Chondrocyte (in vitro differentiated cells): Measurements from ENCODE around the gene TNFRSF11A. TPM values are rescaled to one million over a fixed set of nuclear protein-coding genes. Genes with fewer than 3 reads are reported as not detected.

Experiments
- DNase-seq: peaks from one replicate; pipeline ENCODE4 v3.0.0; 2021; ENCODE audit warnings: mixed read lengths, low spot score
- H3K27ac Mint-ChIP-seq: one replicate; pipeline ENCODE4 v1.8.0; 2021; ENCODE audit warnings: mild to moderate bottlenecking, moderate library complexity, mixed read lengths; ENCODE audit not compliant: unreplicated experiment
- H3K27me3 Mint-ChIP-seq: 2 replicates; pipeline ENCODE4 v1.8.0; 2021; ENCODE audit warnings: low read depth, mixed read lengths
- H3K36me3 Mint-ChIP-seq: 2 replicates; pipeline ENCODE4 v1.8.0; 2021; ENCODE audit warnings: low read depth, mixed read lengths
- H3K4me1 Mint-ChIP-seq: 2 replicates; pipeline ENCODE4 v1.8.0; 2021; ENCODE audit warnings: low read depth, mild to moderate bottlenecking, mixed read lengths
- H3K4me3 Mint-ChIP-seq: one replicate; pipeline ENCODE4 v1.8.0; 2021; ENCODE audit warnings: mild to moderate bottlenecking, moderate library complexity, mixed read lengths; ENCODE audit not compliant: unreplicated experiment
- H3K9me3 Mint-ChIP-seq: 2 replicates; pipeline ENCODE4 v1.8.0; 2021; ENCODE audit warnings: low read depth, mixed read lengths
- CTCF ChIP-seq: fragments of 200-600 bp; sonication (generic); IDR thresholded peaks from 2 replicates; pipeline ENCODE4 v1.5.0; 2021; ENCODE audit warnings: antibody characterized with exemption, mild to moderate bottlenecking, moderate library complexity
- total RNA-seq: library from RNA; stranded (reverse); gene quantifications from 3 replicates; pipeline ENCODE4 v1.2.1, GENCODE V29; 2021

TNFRSF11A gene
- total RNA-seq, 1 donor from 2014 or later: 0.22 TPM

- H3K9me3 Mint-ChIP-seq: no peaks in the 10 kb centered on the region
- no peak overlapping the region for H3K4me3 Mint-ChIP-seq
- peaks cover 6% of the 10 kb centered on the region for H3K27me3 Mint-ChIP-seq
- TF ChIP-seq CTCF: no peak
- H3K27ac Mint-ChIP-seq: no peak overlapping the region
- H3K4me1 Mint-ChIP-seq: peaks cover 8% of the 10 kb centered on the region
- H3K36me3 Mint-ChIP-seq: no peaks in the 10 kb centered on the region
- DNase-seq: no peak
These were observed 110.4 kb downstream of the TNFRSF11A start for GRCh38 chr18:62435435-62436031.

- Mint-ChIP-seq H3K4me1 (peaks cover 8% of the 10 kb centered on the region), H3K36me3 (no peaks in the 10 kb centered on the region), H3K4me3 (no peak overlapping the region), H3K27ac (no peak overlapping the region), H3K27me3 (peaks cover 6% of the 10 kb centered on the region), H3K9me3 (no peaks in the 10 kb centered on the region)
- DNase-seq: no peak
- TF ChIP-seq CTCF: no peak
These were observed 111.6 kb downstream of the TNFRSF11A start for GRCh38 chr18:62436636-62437234.

GRCh38 chr18:62437235-62438017 lies 112.3 kb downstream of the TNFRSF11A start:
- H3K36me3 Mint-ChIP-seq: no peaks in the 10 kb centered on the region
- H3K27ac Mint-ChIP-seq: peak overlapping the region; percentile 74
- no peak overlapping the region for H3K4me3 Mint-ChIP-seq
- H3K27me3 Mint-ChIP-seq: peaks cover 6% of the 10 kb centered on the region
- no peaks in the 10 kb centered on the region for H3K9me3 Mint-ChIP-seq
- no peak for DNase-seq
- H3K4me1 Mint-ChIP-seq: peaks cover 8% of the 10 kb centered on the region
- TF ChIP-seq CTCF: no peak

- peaks cover 8% of the 10 kb centered on the region for H3K4me1 Mint-ChIP-seq
- H3K27me3 Mint-ChIP-seq: peaks cover 6% of the 10 kb centered on the region
- peak overlapping the region; percentile 45 for H3K27ac Mint-ChIP-seq
- H3K9me3 Mint-ChIP-seq: no peaks in the 10 kb centered on the region
- no peaks in the 10 kb centered on the region for H3K36me3 Mint-ChIP-seq
- DNase-seq: no peak
- H3K4me3 Mint-ChIP-seq: no peak overlapping the region
- TF ChIP-seq CTCF: no peak
These were observed 112.9 kb downstream of the TNFRSF11A start for GRCh38 chr18:62438018-62438329.

GRCh38 chr18:62438402-62438801 lies 113.3 kb downstream of the TNFRSF11A start:
- Mint-ChIP-seq H3K27me3 (peaks cover 6% of the 10 kb centered on the region), H3K36me3 (no peaks in the 10 kb centered on the region), H3K4me1 (peaks cover 8% of the 10 kb centered on the region), H3K9me3 (no peaks in the 10 kb centered on the region), H3K4me3 (no peak overlapping the region), H3K27ac (no peak overlapping the region)
- TF ChIP-seq CTCF: no peak
- DNase-seq: no peak
